ENCODE data around the gene MYH7B.

MYH7B gene

DNA sequence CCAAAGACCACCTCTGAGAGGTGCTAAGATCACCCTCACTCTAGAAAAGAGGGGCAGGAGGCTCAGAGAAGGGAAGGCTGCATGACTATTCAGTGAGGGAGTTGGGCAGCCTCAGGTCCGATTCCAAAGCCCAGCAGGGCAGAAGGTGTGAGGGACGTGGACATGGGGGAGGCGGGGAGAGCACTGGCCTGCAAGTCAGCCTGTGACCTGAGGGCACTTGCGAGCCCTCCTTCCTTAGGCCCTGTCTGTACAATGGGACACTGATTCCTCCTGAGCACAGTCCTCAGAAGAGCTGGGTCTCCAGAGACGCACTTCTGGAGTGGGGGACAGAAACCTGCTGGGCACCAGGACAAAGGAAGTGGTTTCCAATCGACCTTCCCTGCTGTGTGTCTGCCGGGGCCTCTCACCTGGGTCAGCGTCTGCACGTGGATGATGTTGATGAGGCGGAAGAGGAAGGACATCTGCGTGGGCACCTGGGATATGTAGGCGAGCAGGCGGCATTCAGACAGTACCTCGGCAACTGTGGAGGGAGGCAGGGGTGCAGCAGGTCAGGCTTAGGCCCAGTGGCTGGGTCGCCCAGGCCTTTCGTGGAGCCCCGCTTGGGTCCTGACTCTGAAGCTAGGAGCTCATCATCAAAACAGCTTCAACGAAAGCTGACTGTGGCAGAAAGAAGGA lies 48.5 kb downstream of the MYH7B start:
- no peak for DNase-seq

DNA sequence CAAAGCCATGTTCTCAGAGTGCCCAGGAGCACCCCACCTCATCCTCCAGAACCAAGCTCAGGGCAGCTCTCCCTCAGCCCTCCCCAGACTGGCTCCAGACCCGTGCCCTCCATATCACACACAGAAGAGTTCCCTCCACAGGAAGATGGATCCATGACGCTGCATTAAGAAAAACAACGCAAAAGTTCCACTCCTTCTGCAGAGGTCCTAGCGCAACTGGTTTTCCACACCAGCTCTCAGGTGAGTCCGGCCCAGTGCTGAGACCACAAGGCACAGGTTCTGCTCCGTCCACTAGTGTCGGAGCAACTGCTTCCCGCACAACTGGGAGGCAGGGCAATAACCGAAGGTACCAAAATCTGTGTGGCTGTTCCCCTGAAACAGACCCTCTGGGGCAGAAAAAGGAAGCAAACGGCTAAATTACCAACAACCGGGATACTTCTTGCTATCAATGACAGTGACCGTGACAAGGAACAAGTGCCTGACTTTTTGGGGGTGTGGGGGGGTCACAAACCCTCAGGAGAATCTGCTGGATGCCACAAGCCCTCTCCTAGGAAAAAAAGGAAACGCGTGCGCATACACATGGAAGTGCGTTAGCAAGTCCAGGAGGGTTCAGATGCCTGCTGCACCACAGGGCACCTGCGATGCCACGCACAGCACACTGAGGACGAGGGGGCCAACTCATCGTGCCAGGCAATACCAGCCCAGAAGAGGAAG lies 49.2 kb downstream of the MYH7B start:
- DNase-seq, result no peak
